ENCODE measurements around the gene INTS3. TPM values are rescaled to one million over a fixed set of nuclear protein-coding genes. Genes with fewer than 3 reads are reported as not detected.

The INTS3 gene
- total RNA-seq, 4 donors from 2014 or later, result 16.1 to 28.0 (median 19.9) TPM

- DNase-seq, result no peak
- no peak for ATAC-seq
- TF ChIP-seq POLR2A (IDR thresholded peaks at IDR 0.05), result no peak
- TF ChIP-seq CTCF (IDR thresholded peaks at IDR 0.05 in 4 of 5, conservative IDR thresholded peaks at IDR 0.05 in 1 of 5), result no peak
- Histone ChIP-seq H3K9me3 (no peaks in the 10 kb centered on the region), H3K4me1 (no peaks in the 10 kb centered on the region), H3K36me3 (no peaks in the 10 kb centered on the region), H3K27ac (no peak overlapping the region), H3K27me3 (peaks cover 0 to 3% (median 0%) of the 10 kb centered on the region in 3 donors), H3K4me3 (no peak overlapping the region)
- intact Hi-C loops (cut with DNase I; ENCODE audit: low total_unique reads) (no loop called here), in situ Hi-C loops (cut with MboI; ENCODE audit: low sequenced_read_pairs in 4 of 4) (loop anchor here in 1 of 4 donors (25.0 kb wide), 1 partner anchor 302 kb away; the partner anchor contains the start of genes JTB, RAB13 and RPS27)
These were observed 42.1 kb upstream of the INTS3 start for GRCh38 chr1:153685544-153686340.

GRCh38 chr1:153687346-153688125, 40.3 kb upstream of the INTS3 start:
- ATAC-seq (no peak), DNase-seq (no peak)
- Histone ChIP-seq H3K27ac (no peak overlapping the region), H3K4me1 (no peaks in the 10 kb centered on the region), H3K27me3 (no peaks in the 10 kb centered on the region), H3K36me3 (no peaks in the 10 kb centered on the region), H3K9me3 (no peaks in the 10 kb centered on the region), H3K4me3 (no peak overlapping the region)
- intact Hi-C loops (cut with DNase I; ENCODE audit: low total_unique reads) (no loop called here), in situ Hi-C loops (cut with MboI; ENCODE audit: low sequenced_read_pairs in 4 of 4) (loop anchor here in 1 of 4 donors (25.0 kb wide), 1 partner anchor 300 kb away; the partner anchor contains the start of genes JTB, RAB13 and RPS27)
- TF ChIP-seq POLR2A (IDR thresholded peaks at IDR 0.05) (no peak), CTCF (IDR thresholded peaks at IDR 0.05 in 4 of 5, conservative IDR thresholded peaks at IDR 0.05 in 1 of 5) (no peak)

GRCh38 chr1:153688276-153688675, 39.6 kb upstream of the INTS3 start:
- no peak for DNase-seq
- in situ Hi-C loops (cut with MboI; ENCODE audit: low sequenced_read_pairs in 4 of 4), result loop anchor here in 1 of 4 donors (25.0 kb wide), 1 partner anchor 299 kb away; the partner anchor contains the start of genes JTB, RAB13 and RPS27
- Histone ChIP-seq H3K9me3 (no peaks in the 10 kb centered on the region), H3K4me3 (no peak overlapping the region), H3K27me3 (no peaks in the 10 kb centered on the region), H3K4me1 (no peaks in the 10 kb centered on the region), H3K36me3 (no peaks in the 10 kb centered on the region), H3K27ac (no peak overlapping the region)
- TF ChIP-seq CTCF (IDR thresholded peaks at IDR 0.05 in 4 of 5, conservative IDR thresholded peaks at IDR 0.05 in 1 of 5) (no peak), POLR2A (IDR thresholded peaks at IDR 0.05) (no peak)
- ATAC-seq, result no peak
- intact Hi-C loops (cut with DNase I; ENCODE audit: low total_unique reads), result no loop called here

- no peaks in the 10 kb centered on the region for H3K36me3 ChIP-seq
- in situ Hi-C loops (cut with MboI; ENCODE audit: low sequenced_read_pairs in 4 of 4), result loop anchor here in 1 of 4 donors (25.0 kb wide), 1 partner anchor 298 kb away; the partner anchor contains the start of genes JTB, RAB13 and RPS27
- H3K4me1 ChIP-seq, result no peaks in the 10 kb centered on the region
- intact Hi-C loops (cut with DNase I; ENCODE audit: low total_unique reads), result no loop called here
- TF ChIP-seq POLR2A (IDR thresholded peaks at IDR 0.05) (no peak), CTCF (IDR thresholded peaks at IDR 0.05 in 4 of 5, conservative IDR thresholded peaks at IDR 0.05 in 1 of 5) (no peak)
- no peak overlapping the region for H3K27ac ChIP-seq
- no peaks in the 10 kb centered on the region for H3K9me3 ChIP-seq
- no peak overlapping the region for H3K4me3 ChIP-seq
- H3K27me3 ChIP-seq, result no peaks in the 10 kb centered on the region
- ATAC-seq (no peak), DNase-seq (no peak)
These were observed 39.0 kb upstream of the INTS3 start for GRCh38 chr1:153688736-153689328.
